Gastrocnemius medialis (tissue), 4 donors: ENCODE measurements around the gene RSU1.

Source experiments
- POLR2A ChIP-seq, 2 donors: fragments of 450-650 bp; IDR thresholded peaks; one replicate each; pipeline ENCODE4 v1.6.1; 2017; ENCODE audit warnings: antibody characterized with exemption in 2 of 2, mild to moderate bottlenecking in 2 of 2, moderate library complexity in 2 of 2
- TF ChIP-seq, protein P1 (sequence below), 5 experiments: fragments of 450-650 bp in 3 of 5; fragments of 200-600 bp in 2 of 5; sonication (generic) in 2 of 5; IDR thresholded peaks in 4 of 5; conservative IDR thresholded peaks in 1 of 5; 1 replicate in 4 of 5; 2 replicates in 1 of 5; pipeline ENCODE4 v1.5.1; 2016 to 2019; ENCODE audit warnings: antibody characterized with exemption in 5 of 5, mild to moderate bottlenecking in 3 of 5, moderate library complexity in 3 of 5

- TF ChIP-seq, protein P1, sequence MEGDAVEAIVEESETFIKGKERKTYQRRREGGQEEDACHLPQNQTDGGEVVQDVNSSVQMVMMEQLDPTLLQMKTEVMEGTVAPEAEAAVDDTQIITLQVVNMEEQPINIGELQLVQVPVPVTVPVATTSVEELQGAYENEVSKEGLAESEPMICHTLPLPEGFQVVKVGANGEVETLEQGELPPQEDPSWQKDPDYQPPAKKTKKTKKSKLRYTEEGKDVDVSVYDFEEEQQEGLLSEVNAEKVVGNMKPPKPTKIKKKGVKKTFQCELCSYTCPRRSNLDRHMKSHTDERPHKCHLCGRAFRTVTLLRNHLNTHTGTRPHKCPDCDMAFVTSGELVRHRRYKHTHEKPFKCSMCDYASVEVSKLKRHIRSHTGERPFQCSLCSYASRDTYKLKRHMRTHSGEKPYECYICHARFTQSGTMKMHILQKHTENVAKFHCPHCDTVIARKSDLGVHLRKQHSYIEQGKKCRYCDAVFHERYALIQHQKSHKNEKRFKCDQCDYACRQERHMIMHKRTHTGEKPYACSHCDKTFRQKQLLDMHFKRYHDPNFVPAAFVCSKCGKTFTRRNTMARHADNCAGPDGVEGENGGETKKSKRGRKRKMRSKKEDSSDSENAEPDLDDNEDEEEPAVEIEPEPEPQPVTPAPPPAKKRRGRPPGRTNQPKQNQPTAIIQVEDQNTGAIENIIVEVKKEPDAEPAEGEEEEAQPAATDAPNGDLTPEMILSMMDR (IDR thresholded peaks at IDR 0.05 in 4 of 5, conservative IDR thresholded peaks at IDR 0.05 in 1 of 5): no peak
- TF ChIP-seq POLR2A (IDR thresholded peaks at IDR 0.05): no peak
These were observed 30.4 kb upstream of the RSU1 start for GRCh38 chr10:16847644-16848043.
